CD4-positive, alpha-beta T cell treated with Interferon alpha-2 for 1 hour (primary cell): ENCODE data around the gene UXS1.
"Not testable (repeated sequence)": the region's sequence is repeated elsewhere in the genome, so short reads cannot be mapped to it uniquely, and the experiment has no call there.

ENCODE experiments used
- DNase-seq, 2 donors: peaks; one replicate each; pipeline ENCODE4 v3.0.0-alpha.2; 2020 to 2022

Gene UXS1

GRCh38 chr2:106193977-106194778 lies at the start of gene UXS1:
Gene UXS1, minus strand, starts transcription at chr2:106194301. Its CDS starts 60 bp downstream, at chr2:106194241.
- DNase-seq, result peak; percentile 98 to 99

- not testable (repeated sequence) for DNase-seq
These were observed 45.4 kb upstream of the UXS1 start for GRCh38 chr2:106239491-106239890.

GRCh38 chr2:106235392-106235791 lies 41.3 kb upstream of the UXS1 start:
- DNase-seq, result not testable (repeated sequence)

- DNase-seq, result no peak
These were observed 39.2 kb upstream of the UXS1 start for GRCh38 chr2:106233350-106233706.

- no peak for DNase-seq
These were observed 38.7 kb upstream of the UXS1 start for GRCh38 chr2:106232638-106233349.

GRCh38 chr2:106223347-106223746 lies 29.2 kb upstream of the UXS1 start:
- no peak for DNase-seq

- not testable (repeated sequence) for DNase-seq
These were observed 28.0 kb upstream of the UXS1 start for GRCh38 chr2:106222057-106222456.

GRCh38 chr2:106219813-106220212 lies 25.7 kb upstream of the UXS1 start:
- DNase-seq, result no peak

- DNase-seq, result not testable (repeated sequence)
These were observed 25.1 kb upstream of the UXS1 start for GRCh38 chr2:106219157-106219556.

- DNase-seq, result no peak
These were observed 14.8 kb upstream of the UXS1 start for GRCh38 chr2:106208874-106209273.

GRCh38 chr2:106208399-106208798 lies 14.3 kb upstream of the UXS1 start:
- DNase-seq, result no peak

GRCh38 chr2:106207246-106207645 lies 13.1 kb upstream of the UXS1 start:
- DNase-seq, result no peak

- DNase-seq, result peak in 1 of 2 donors; percentile 13
These were observed 11.4 kb upstream of the UXS1 start for GRCh38 chr2:106205488-106205887.

- not testable (repeated sequence) for DNase-seq
These were observed 10.4 kb upstream of the UXS1 start for GRCh38 chr2:106204551-106204950.

GRCh38 chr2:106201661-106202060 lies 7.6 kb upstream of the UXS1 start:
- no peak for DNase-seq

GRCh38 chr2:106197878-106198277 lies 3.8 kb upstream of the UXS1 start:
- no peak for DNase-seq

GRCh38 chr2:106195981-106196380 lies 1.9 kb upstream of the UXS1 start:
- no peak for DNase-seq

- no peak for DNase-seq
These were observed 1.4 kb upstream of the UXS1 start for GRCh38 chr2:106195456-106195855.

GRCh38 chr2:106193690-106193976 lies 468 bp downstream of the UXS1 start:
- no peak for DNase-seq

GRCh38 chr2:106192752-106193689 lies 1.1 kb downstream of the UXS1 start:
- peak; percentile 56 to 67 for DNase-seq

- no peak for DNase-seq
These were observed 2.5 kb downstream of the UXS1 start for GRCh38 chr2:106191511-106192016.

- no peak for DNase-seq
These were observed 4.2 kb downstream of the UXS1 start for GRCh38 chr2:106189764-106190468.
